Right lobe of liver (tissue), 6 donors: Measurements from ENCODE around the gene VSTM4. TPM values are rescaled to one million over a fixed set of nuclear protein-coding genes. Genes with fewer than 3 reads are reported as not detected.

Experiments used
- ATAC-seq, 4 donors: fragments of 200-7000 bp; cut with Tn5 transposase; one replicate each; pipeline ENCODE4 v1.9.1; 2020; ENCODE audit warnings: mild to moderate bottlenecking in 4 of 4, moderate library complexity in 4 of 4
- DNase-seq, 3 donors: peaks; one replicate each; pipeline ENCODE4 v3.0.0-alpha.2; 2020
- H3K27ac ChIP-seq, 3 donors: fragments of 200-600 bp; one replicate each; pipeline ENCODE4 v1.8.0; 2022
- H3K27me3 ChIP-seq, 2 donors: fragments of 200-600 bp; one replicate each; pipeline ENCODE4 v1.8.0; 2022
- H3K36me3 ChIP-seq, 4 donors: fragments of 200-600 bp; sonication (generic) in 1 of 4; one replicate each; pipeline versions ENCODE4 v1.5.1 to v1.8.0; 2017 to 2022; ENCODE audit warnings: control low read depth in 1 of 4
- H3K4me1 ChIP-seq, 4 donors: fragments of 200-600 bp; sonication (generic) in 1 of 4; one replicate each; pipeline versions ENCODE4 v1.5.1 to v1.8.0; 2017 to 2022; ENCODE audit warnings: control low read depth in 1 of 4
- H3K4me3 ChIP-seq, 3 donors: fragments of 200-600 bp; one replicate each; pipeline ENCODE4 v1.8.0; 2022
- H3K9me3 ChIP-seq, 4 donors: fragments of 200-600 bp; sonication (generic) in 1 of 4; one replicate each; pipeline versions ENCODE4 v1.5.1 to v1.8.0; 2017 to 2022; ENCODE audit warnings: control low read depth in 1 of 4
- POLR2A ChIP-seq: fragments of 450-650 bp; IDR thresholded peaks from one replicate; pipeline ENCODE4 v1.6.1; 2017; ENCODE audit warnings: antibody characterized with exemption, mild to moderate bottlenecking
- WGBS: methylation state at CpG from one replicate; pipeline ENCODE4 v1.1.6; 2018; ENCODE audit warnings: low coverage, low lambda C conversion rate; ENCODE audit not compliant: insufficient coverage; ENCODE audit errors: missing lambda C conversion rate; 5-methylcytosine and 5-hydroxymethylcytosine counted together
- intact Hi-C, 2 donors: fragments of 100-400 bp; cut with DNase I; formaldehyde crosslinking; loops; one replicate each; pipeline versions ENCODE4 v1.11.2 to v1.14.1; 2022
- total RNA-seq, 6 experiments: library from RNA; depleted of rRNA in 2 of 6; stranded (reverse); fragments of >200 nt in 2 of 6; fragmentation: NEBNext Ultra II Directional in 3 of 6; extraction: Animal tissue kit (Norgen Biotek cat#: 25700) in 3 of 6; gene quantifications; one replicate each; pipeline versions ENCODE4 v1.1.0 to v1.2.4, GENCODE V29; 2016 to 2023
- TF ChIP-seq, protein P1 (sequence below), 4 donors: fragments of 200-600 bp in 3 of 4; fragments of 450-650 bp in 1 of 4; IDR thresholded peaks; one replicate each; pipeline versions ENCODE4 v1.5.1 to v1.8.0; 2016 to 2022; ENCODE audit warnings: antibody characterized with exemption in 4 of 4, mild to moderate bottlenecking in 2 of 4
- donor health status: DM: no; HTN: yes; CAD: no.
- donor health status: DM: no; HTN: no; CAD: no.
- donor health status: DM: no; HTN: no; CAD: no.
- donor health status: DM: no; HTN: yes; CAD: no.
- donor health status: DM: no; HTN: yes; CAD: no.

VSTM4 gene
- total RNA-seq, 6 experiments from 2014 or later, result 2.1 to 6.6 (median 3.1) TPM

GRCh38 chr10:49011756-49012155 is 103.6 kb downstream of the VSTM4 start:
- no peak for TF ChIP-seq POLR2A
- TF ChIP-seq, protein P1, sequence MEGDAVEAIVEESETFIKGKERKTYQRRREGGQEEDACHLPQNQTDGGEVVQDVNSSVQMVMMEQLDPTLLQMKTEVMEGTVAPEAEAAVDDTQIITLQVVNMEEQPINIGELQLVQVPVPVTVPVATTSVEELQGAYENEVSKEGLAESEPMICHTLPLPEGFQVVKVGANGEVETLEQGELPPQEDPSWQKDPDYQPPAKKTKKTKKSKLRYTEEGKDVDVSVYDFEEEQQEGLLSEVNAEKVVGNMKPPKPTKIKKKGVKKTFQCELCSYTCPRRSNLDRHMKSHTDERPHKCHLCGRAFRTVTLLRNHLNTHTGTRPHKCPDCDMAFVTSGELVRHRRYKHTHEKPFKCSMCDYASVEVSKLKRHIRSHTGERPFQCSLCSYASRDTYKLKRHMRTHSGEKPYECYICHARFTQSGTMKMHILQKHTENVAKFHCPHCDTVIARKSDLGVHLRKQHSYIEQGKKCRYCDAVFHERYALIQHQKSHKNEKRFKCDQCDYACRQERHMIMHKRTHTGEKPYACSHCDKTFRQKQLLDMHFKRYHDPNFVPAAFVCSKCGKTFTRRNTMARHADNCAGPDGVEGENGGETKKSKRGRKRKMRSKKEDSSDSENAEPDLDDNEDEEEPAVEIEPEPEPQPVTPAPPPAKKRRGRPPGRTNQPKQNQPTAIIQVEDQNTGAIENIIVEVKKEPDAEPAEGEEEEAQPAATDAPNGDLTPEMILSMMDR (IDR thresholded peaks at IDR 0.05), result no peak
- intact Hi-C loops, result no loop called here

GRCh38 chr10:49010865-49011264 is 104.5 kb downstream of the VSTM4 start:
- TF ChIP-seq POLR2A, result no peak
- TF ChIP-seq, protein P1 (IDR thresholded peaks at IDR 0.05), result no peak
- H3K4me1 ChIP-seq, result no peaks in the 10 kb centered on the region
- H3K27me3 ChIP-seq, result no peaks in the 10 kb centered on the region
- WGBS, result 36% methylated on average over 4 of the region's 4 CpGs
- no peaks in the 10 kb centered on the region for H3K9me3 ChIP-seq
- ATAC-seq (peak in 1 of 4 donors; percentile 33), DNase-seq (no peak)
- intact Hi-C loops, result no loop called here
- H3K27ac ChIP-seq, result no peak overlapping the region
- H3K36me3 ChIP-seq, result no peaks in the 10 kb centered on the region
- H3K4me3 ChIP-seq, result no peak overlapping the region

More at GRCh38 chr10:49011756-49012155, 103.6 kb downstream of the VSTM4 start:
- WGBS, result 80% methylated on average over 3 of the region's 11 CpGs
- Histone ChIP-seq H3K4me3 (no peak overlapping the region), H3K36me3 (no peaks in the 10 kb centered on the region), H3K27me3 (no peaks in the 10 kb centered on the region), H3K4me1 (no peaks in the 10 kb centered on the region), H3K27ac (no peak overlapping the region), H3K9me3 (no peaks in the 10 kb centered on the region)
- DNase-seq (no peak), ATAC-seq (no peak)

GRCh38 chr10:49010295-49010694 is 105.0 kb downstream of the VSTM4 start:
- Histone ChIP-seq H3K4me1 (no peaks in the 10 kb centered on the region), H3K27ac (no peak overlapping the region), H3K4me3 (no peak overlapping the region), H3K36me3 (no peaks in the 10 kb centered on the region), H3K27me3 (no peaks in the 10 kb centered on the region), H3K9me3 (no peaks in the 10 kb centered on the region)
- intact Hi-C loops, result no loop called here
- 50% methylated on average over 2 of the region's 4 CpGs for WGBS
- ATAC-seq, result peak in 2 of 4 donors; percentile 47 to 53
- no peak for DNase-seq
- TF ChIP-seq, protein P1 (IDR thresholded peaks at IDR 0.05), result no peak
- TF ChIP-seq POLR2A, result no peak

DNA sequence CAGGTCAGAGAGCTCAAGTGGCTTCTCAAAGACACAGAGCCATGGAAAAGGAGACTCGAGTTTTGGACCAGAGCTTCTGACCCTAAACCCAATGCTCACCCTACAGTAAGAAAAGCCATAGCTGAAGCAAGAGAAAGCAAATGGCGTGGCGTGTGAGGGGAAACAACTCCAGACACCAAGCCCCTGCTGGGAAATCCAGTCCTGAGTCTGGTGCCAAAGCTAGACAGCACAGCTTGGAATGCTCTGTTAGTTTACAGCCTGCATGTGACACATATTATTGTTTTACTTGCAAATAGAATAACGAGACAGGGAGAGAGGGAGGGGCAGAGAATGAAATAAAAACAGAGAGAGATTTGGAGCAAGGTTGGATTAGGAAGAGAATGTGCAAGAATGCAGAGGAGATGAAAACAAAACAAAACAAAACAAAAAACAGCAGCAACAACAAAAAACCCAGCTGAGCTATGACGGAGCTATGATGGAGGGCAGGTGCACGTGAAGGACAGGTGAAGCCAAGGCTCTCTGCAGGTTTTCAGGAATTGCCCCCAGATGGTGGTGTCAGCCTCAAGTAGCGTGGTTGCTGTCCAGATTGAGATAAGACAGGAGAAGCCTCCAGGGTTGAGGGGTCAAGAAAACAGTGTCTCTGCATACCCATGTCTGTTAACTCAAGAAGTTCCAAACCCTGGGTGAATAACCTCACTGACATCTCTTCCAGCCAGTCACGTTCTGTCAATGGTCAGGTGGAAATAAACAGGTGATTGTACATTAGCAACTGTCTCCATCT is 105.9 kb downstream of the VSTM4 start:
- 71% methylated on average over 8 of the region's 8 CpGs for WGBS
- no peaks in the 10 kb centered on the region for H3K9me3 ChIP-seq

More for the DNA sequence above, 105.9 kb downstream of the VSTM4 start:
- ATAC-seq (no peak), DNase-seq (no peak)
- H3K4me1 ChIP-seq, result no peaks in the 10 kb centered on the region
- no peaks in the 10 kb centered on the region for H3K27me3 ChIP-seq
- no peak overlapping the region for H3K4me3 ChIP-seq
- intact Hi-C loops, result no loop called here
- no peak for TF ChIP-seq POLR2A
- TF ChIP-seq, protein P1 (IDR thresholded peaks at IDR 0.05), result no peak
- H3K36me3 ChIP-seq, result no peaks in the 10 kb centered on the region
- H3K27ac ChIP-seq, result no peak overlapping the region
